K562 (cell line): ENCODE results near the gene OPRM1. TPM values are rescaled to one million over a fixed set of nuclear protein-coding genes. Genes with fewer than 3 reads are reported as not detected.

Experiments
- ATAC-seq: fragments of 200-7000 bp; cut with Tn5 transposase; 3 replicates; pipeline ENCODE4 v1.9.1; 2020; ENCODE audit warnings: moderate library complexity
- BruUV-seq: library from RNA; stranded (reverse); fragments of 400-500 nt; replicated peaks from 2 replicates; lab custom pipeline; 2021; lab: Mats Ljungman, UMichigan
- CTCF ChIA-PET: fragments of 300-600 bp; formaldehyde crosslinking; extraction: SDS; loops from one replicate; lab custom pipeline; 2021; ENCODE audit warnings: low intra/inter-chr PET ratio; lab: Yijun Ruan, JAX
- POLR2A ChIA-PET: fragments of 300-600, 350-650 bp; sonication (Branson Sonifier 250); formaldehyde crosslinking; extraction: SDS; loops from one replicate; lab custom pipeline; 2021; ENCODE audit warnings: antibody characterized with exemption, inconsistent platforms; lab: Yijun Ruan, JAX
- DNase-seq, 4 experiments: peaks; one replicate each; pipeline versions ENCODE4 v3.0.0 to v3.0.0-alpha.2; 2011 to 2018; ENCODE audit warnings: low spot score in 3 of 4, mixed read lengths in 3 of 4; ENCODE audit errors: extremely low read depth in 1 of 4
- FAIRE-seq: peaks from 2 replicates; lab custom pipeline; 2011; peaks lifted over from hg19 to GRCh38; lab: Jason Lieb, UNC
- H2AFZ ChIP-seq: 2 replicates; pipeline ENCODE4 v1.6.0; 2011; ENCODE audit warnings: low read depth, low read length, control low read depth, inconsistent platforms
- H3K27ac ChIP-seq: fragments of 200-600 bp; 3 replicates; pipeline ENCODE4 v1.8.0; 2011; ENCODE audit warnings: low read depth, mild to moderate bottlenecking, control low read depth, inconsistent platforms, low read length, moderate library complexity, mixed read lengths; ENCODE audit errors: extremely low read depth
- H3K27me3 ChIP-seq, 2 experiments: fragments of 300-600 bp in 1 of 2; 2 replicates in 1 of 2; 3 replicates in 1 of 2; pipeline versions ENCODE4 v1.6.0 to v1.8.0; 2011; ENCODE audit warnings: inconsistent platforms in 2 of 2, low read length in 2 of 2, mild to moderate bottlenecking in 1 of 2, mixed read lengths in 1 of 2, moderate library complexity in 1 of 2; ENCODE audit not compliant: control insufficient read depth in 2 of 2, insufficient read depth in 2 of 2
- H3K36me3 ChIP-seq: fragments of 300-600 bp; 3 replicates; pipeline ENCODE4 v1.8.0; 2011; ENCODE audit warnings: mild to moderate bottlenecking, low read length, inconsistent platforms; ENCODE audit not compliant: control insufficient read depth, insufficient read depth
- H3K4me1 ChIP-seq, 2 experiments: fragments of 200-600 bp in 1 of 2; replicated peaks in 1 of 2; 2 replicates in 1 of 2; 3 replicates in 1 of 2; pipeline versions ENCODE4 v1.5.1 to v1.8.0; 2011; ENCODE audit warnings: inconsistent platforms in 2 of 2, low read length in 2 of 2, mild to moderate bottlenecking in 1 of 2, mixed read lengths in 1 of 2, moderate library complexity in 1 of 2; ENCODE audit not compliant: control insufficient read depth in 2 of 2, insufficient read depth in 2 of 2
- H3K4me2 ChIP-seq: 2 replicates; pipeline ENCODE4 v1.6.1; 2011; ENCODE audit warnings: low read length, control low read depth, inconsistent platforms, mixed read lengths; ENCODE audit not compliant: insufficient read depth
- H3K4me3 ChIP-seq: fragments of 200-600 bp; sonication (generic), shearing (Covaris generic); 2 replicates; pipeline ENCODE4 v1.5.1; 2016; ENCODE audit warnings: control low read depth, inconsistent platforms
- H3K79me2 ChIP-seq: fragments of 200-600 bp; 3 replicates; pipeline ENCODE4 v1.8.0; 2011; ENCODE audit warnings: low read length, inconsistent platforms; ENCODE audit not compliant: control insufficient read depth, insufficient read depth
- H3K9ac ChIP-seq, 2 experiments: 2 replicates each; pipeline versions ENCODE4 v1.6.0 to v1.6.1; 2011; ENCODE audit warnings: low read depth in 2 of 2, low read length in 2 of 2, control low read depth in 1 of 2, inconsistent platforms in 1 of 2, mild to moderate bottlenecking in 1 of 2, mixed read lengths in 1 of 2; ENCODE audit not compliant: insufficient read depth in 1 of 2
- H3K9me1 ChIP-seq: one replicate; pipeline ENCODE4 v1.6.0; 2011; ENCODE audit warnings: inconsistent platforms, mild to moderate bottlenecking, low read length, moderate library complexity; ENCODE audit not compliant: control insufficient read depth, insufficient read depth
- H3K9me3 ChIP-seq: replicated peaks from 2 replicates; pipeline ENCODE4 v1.5.1; 2011; ENCODE audit warnings: low read depth, low read length, inconsistent platforms; ENCODE audit not compliant: control insufficient read depth, insufficient read depth
- H4K20me1 ChIP-seq: replicated peaks from 2 replicates; pipeline ENCODE4 v1.6.1; 2011; ENCODE audit warnings: low read length, inconsistent platforms, mixed read lengths; ENCODE audit not compliant: control insufficient read depth, insufficient read depth
- ASH1L ChIP-seq: fragments of 450-650 bp; IDR thresholded peaks from 2 replicates; pipeline ENCODE4 v1.6.1; 2018; ENCODE audit warnings: borderline replicate concordance, mild to moderate bottlenecking, low read depth; ENCODE audit not compliant: partially characterized antibody
- ATF3 ChIP-seq, 2 experiments: fragments of 450-650 bp in 1 of 2; sonication (generic) in 1 of 2; formaldehyde crosslinking in 1 of 2; IDR thresholded peaks in 1 of 2; conservative IDR thresholded peaks in 1 of 2; 2 replicates each; pipeline versions ENCODE4 v1.6.1 to v1.8.1; 2016 to 2023; ENCODE audit warnings: mild to moderate bottlenecking in 2 of 2, moderate library complexity in 2 of 2, inconsistent platforms in 1 of 2, missing genetic modification reagents in 1 of 2
- CUX1 ChIP-seq: fragments of 200-800 bp; sonication (Bioruptor generic); IDR thresholded peaks from 2 replicates; pipeline ENCODE4 v1.6.1; 2016; ENCODE audit warnings: missing genetic modification characterization, missing compliant biosample characterization
- DNMT1 ChIP-seq: fragments of 450-650 bp; IDR thresholded peaks from 2 replicates; pipeline ENCODE4 v1.6.1; 2016; ENCODE audit warnings: antibody characterized with exemption, mild to moderate bottlenecking
- FOXJ3 ChIP-seq: sonication (generic); formaldehyde crosslinking; IDR thresholded peaks from 2 replicates; pipeline ENCODE4 v1.4.0; 2020; ENCODE audit warnings: mild to moderate bottlenecking, missing genetic modification reagents
- KLF1 ChIP-seq: fragments of 450-650 bp; IDR thresholded peaks from 2 replicates; pipeline ENCODE4 v1.6.1; 2016; ENCODE audit warnings: missing genetic modification characterization, missing compliant biosample characterization
- KLF13 ChIP-seq: fragments of 450-650 bp; IDR thresholded peaks from 2 replicates; pipeline ENCODE4 v1.6.1; 2016; ENCODE audit warnings: missing genetic modification characterization, low read depth, mild to moderate bottlenecking, missing compliant biosample characterization, moderate library complexity, borderline replicate concordance
- NFXL1 ChIP-seq: fragments of 450-650 bp; formaldehyde crosslinking; IDR thresholded peaks from 2 replicates; pipeline ENCODE4 v1.4.0; 2021; ENCODE audit warnings: mild to moderate bottlenecking
- POLR2A ChIP-seq: fragments of 450-650 bp; conservative IDR thresholded peaks from 2 replicates; pipeline ENCODE4 v1.6.1; 2016
- PPARD ChIP-seq: fragments of 250-450 bp; sonication (Bioruptor Pico); IDR thresholded peaks from 2 replicates; pipeline ENCODE4 v1.8.0; 2022; ENCODE audit warnings: inconsistent platforms, mild to moderate bottlenecking, moderate library complexity
- PYGO2 ChIP-seq: fragments of 450-650 bp; IDR thresholded peaks from 2 replicates; pipeline ENCODE4 v1.6.1; 2016; ENCODE audit warnings: mild to moderate bottlenecking, missing genetic modification characterization, moderate library complexity, missing compliant biosample characterization
- RBM14 ChIP-seq: fragments of 200-400 bp; formaldehyde crosslinking; IDR thresholded peaks from 2 replicates; pipeline ENCODE4 v1.6.1; 2018; ENCODE audit warnings: low read depth, mild to moderate bottlenecking, low read length, moderate library complexity, borderline replicate concordance; ENCODE audit not compliant: insufficient read depth
- RNF2 ChIP-seq: sonication (generic); IDR thresholded peaks from 2 replicates; pipeline ENCODE4 v1.6.1; 2016
- SP1 ChIP-seq: sonication (generic); formaldehyde crosslinking; IDR thresholded peaks from 2 replicates; pipeline ENCODE4 v1.8.1; 2022; ENCODE audit warnings: mild to moderate bottlenecking, missing genetic modification reagents
- TBL1XR1 ChIP-seq, 2 experiments: IDR thresholded peaks; 2 replicates each; pipeline ENCODE4 v1.6.1; 2012; ENCODE audit warnings: improper control_type of control experiment in 2 of 2, low read length in 2 of 2, mild to moderate bottlenecking in 1 of 2
- TRIM28 ChIP-seq: fragments of 450-650 bp; IDR thresholded peaks from 2 replicates; pipeline ENCODE4 v1.6.1; 2017
- ZNF766 ChIP-seq: fragments of 200-800 bp; sonication (Bioruptor generic); conservative IDR thresholded peaks from 2 replicates; pipeline ENCODE4 v1.6.1; 2016; ENCODE audit warnings: missing genetic modification characterization, missing compliant biosample characterization
- WGBS: fragments of 100-300 bp; shearing (Covaris generic); methylation state at CpG from one replicate; pipeline ENCODE4 v1.1.6; 2016; ENCODE audit warnings: low coverage, mixed read lengths; ENCODE audit not compliant: insufficient coverage; ENCODE audit errors: missing lambda C conversion rate; 5-methylcytosine and 5-hydroxymethylcytosine counted together
- in situ Hi-C: fragments of 300-500 bp; cut with MboI; formaldehyde crosslinking; loops from 4 replicates; pipeline ENCODE4 v1.15.0; 2018; ENCODE audit warnings: inconsistent platforms, mixed read lengths
- intact Hi-C: fragments of 100-400 bp; cut with micrococcal nuclease; formaldehyde crosslinking; loops from 2 replicates; pipeline ENCODE4 v1.14.2; 2022
- polyA plus RNA-seq, 8 experiments: library from polyadenylated mRNA; depleted of rRNA in 4 of 8; stranded (reverse) in 5 of 8; unstranded in 3 of 8; fragments of >200 nt; fragmentation: Nextera tagmentation in 2 of 8; fragmentation: Illumina TruSeq in 1 of 8; extraction: Ambion mirVana in 2 of 8; extraction: Trizol in 1 of 8; gene quantifications; 2 replicates each; pipeline versions ENCODE4 v1.2.1 to v1.2.3, GENCODE V29; 2011 to 2014; ENCODE audit warnings: inconsistent platforms in 1 of 8, missing spikeins in 1 of 8
- total RNA-seq, 7 experiments: library from RNA; depleted of rRNA in 6 of 7; stranded (reverse); fragments of >200 nt in 6 of 7; fragmentation: Illumina TruSeq in 2 of 7; extraction: Trizol in 2 of 7; gene quantifications; 2 replicates each; pipeline versions ENCODE4 v1.2.1 to v1.2.3, GENCODE V29; 2011 to 2021; ENCODE audit warnings: low replicate concordance in 1 of 7

The OPRM1 gene
- total and polyA plus RNA-seq, 9 of the 15 experiments (the other 6 are each of a cell fraction or from before 2014, with no cell fraction given): not detected

- Histone ChIP-seq H3K4me2 (no peak overlapping the region), H3K4me3 (no peak overlapping the region), H3K27me3 (no peaks in the 10 kb centered on the region)
- WGBS: 0% methylated on average over 6 of the region's 6 CpGs
- CTCF ChIA-PET: no interaction called here
- no peak for TF ChIP-seq FOXJ3 (CRISPR knock-in tag)
- TF ChIP-seq CUX1: no peak
- no peak for TF ChIP-seq PYGO2 (tag)
- no peak for TF ChIP-seq RBM14
- TF ChIP-seq TRIM28: no peak
- no peak for TF ChIP-seq NFXL1 (CRISPR knock-in tag)
- no peak for TF ChIP-seq ATF3 (IDR thresholded peaks at IDR 0.05)
- TF ChIP-seq ATF3 (CRISPR knock-in tag; conservative IDR thresholded peaks at IDR 0.05): no peak
- TF ChIP-seq KLF1: no peak
- TF ChIP-seq POLR2A: no peak
- TF ChIP-seq KLF13: no peak
- TF ChIP-seq PPARD: no peak
- TF ChIP-seq SP1 (CRISPR knock-in tag): no peak
- no peak for TF ChIP-seq TBL1XR1 (IDR thresholded peaks at IDR 0.05; ENCODE audit: low read length in 2 of 2)
- TF ChIP-seq RNF2: no peak
- TF ChIP-seq ASH1L: no peak
- no peak for TF ChIP-seq ZNF766
- TF ChIP-seq DNMT1: no peak
- TF ChIP-seq, all 486 proteins: peak for 0
- Histone ChIP-seq H4K20me1 (no peaks in the 10 kb centered on the region), H3K36me3 (no peaks in the 10 kb centered on the region), H3K4me1 (no peaks in the 10 kb centered on the region), H3K9me3 (no peaks in the 10 kb centered on the region), H3K9me1 (no peaks in the 10 kb centered on the region), H3K79me2 (no peaks in the 10 kb centered on the region), H3K27ac (no peak overlapping the region), H3K9ac (no peak overlapping the region), H2AFZ (no peak overlapping the region)
- DNase-seq: no peak
- POLR2A ChIA-PET: interaction anchor here (0.7 kb wide), 1 partner anchor 14 kb away, joined by 3 read pairs; no protein-coding TSS in a partner anchor
- intact Hi-C loops: no loop called here
- no peak for ATAC-seq
- no peak for FAIRE-seq
- in situ Hi-C loops: no loop called here
- no TSS peak for BruUV-seq
These were observed 163.9 kb downstream of the OPRM1 start for GRCh38 chr6:154202958-154203357.
